ENCODE data around the gene ATF3.
"Not testable (repeated sequence)": the region's sequence is repeated elsewhere in the genome, so short reads cannot be mapped to it uniquely, and the experiment has no call there.

GRCh38 chr1:212658250-212658649 is 49.7 kb downstream of the ATF3 start:
- TF ChIP-seq, protein P1, sequence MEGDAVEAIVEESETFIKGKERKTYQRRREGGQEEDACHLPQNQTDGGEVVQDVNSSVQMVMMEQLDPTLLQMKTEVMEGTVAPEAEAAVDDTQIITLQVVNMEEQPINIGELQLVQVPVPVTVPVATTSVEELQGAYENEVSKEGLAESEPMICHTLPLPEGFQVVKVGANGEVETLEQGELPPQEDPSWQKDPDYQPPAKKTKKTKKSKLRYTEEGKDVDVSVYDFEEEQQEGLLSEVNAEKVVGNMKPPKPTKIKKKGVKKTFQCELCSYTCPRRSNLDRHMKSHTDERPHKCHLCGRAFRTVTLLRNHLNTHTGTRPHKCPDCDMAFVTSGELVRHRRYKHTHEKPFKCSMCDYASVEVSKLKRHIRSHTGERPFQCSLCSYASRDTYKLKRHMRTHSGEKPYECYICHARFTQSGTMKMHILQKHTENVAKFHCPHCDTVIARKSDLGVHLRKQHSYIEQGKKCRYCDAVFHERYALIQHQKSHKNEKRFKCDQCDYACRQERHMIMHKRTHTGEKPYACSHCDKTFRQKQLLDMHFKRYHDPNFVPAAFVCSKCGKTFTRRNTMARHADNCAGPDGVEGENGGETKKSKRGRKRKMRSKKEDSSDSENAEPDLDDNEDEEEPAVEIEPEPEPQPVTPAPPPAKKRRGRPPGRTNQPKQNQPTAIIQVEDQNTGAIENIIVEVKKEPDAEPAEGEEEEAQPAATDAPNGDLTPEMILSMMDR (conservative IDR thresholded peaks at IDR 0.05) = not testable (repeated sequence)
- TF ChIP-seq EZH2 (IDR thresholded peaks at IDR 0.05; ENCODE audit: low read depth) = not testable (repeated sequence)
